OCI-LY3 (cell line): ENCODE data around the gene SLC35E3.

Experiments used
- H2AFZ ChIP-seq: fragments of 200-600, 300-600 bp; shearing (Covaris generic); 2 replicates; pipeline ENCODE4 v1.6.0; 2014; ENCODE audit warnings: antibody characterized with exemption, low read depth, low read length
- H3K27ac ChIP-seq: fragments of 200-600, 300-600 bp; sonication (generic); 2 replicates; pipeline ENCODE4 v1.5.1; 2014; ENCODE audit warnings: mild to moderate bottlenecking, low read length, moderate library complexity, mixed read lengths
- H3K27me3 ChIP-seq: fragments of 200-600, 300-600 bp; sonication (generic); 2 replicates; pipeline ENCODE4 v1.6.1; 2014; ENCODE audit warnings: low read depth, low read length, mixed read lengths
- H3K36me3 ChIP-seq: fragments of 200-600, 300-600 bp; sonication (generic); replicated peaks from 2 replicates; pipeline ENCODE3; 2014; ENCODE audit warnings: low read depth, low read length, mixed read lengths
- H3K4me1 ChIP-seq: fragments of 300-600, 200-600 bp; sonication (generic); 2 replicates; pipeline ENCODE4 v1.6.1; 2014; ENCODE audit warnings: low read length, mixed read lengths
- H3K4me2 ChIP-seq: fragments of 200-600, 300-600 bp; sonication (generic); 2 replicates; pipeline ENCODE4 v1.6.1; 2014; ENCODE audit warnings: low read length, mixed read lengths
- H3K4me3 ChIP-seq: fragments of 300-600, 200-600 bp; sonication (generic); 2 replicates; pipeline ENCODE4 v1.5.1; 2014; ENCODE audit warnings: antibody characterized with exemption, mild to moderate bottlenecking, low read length, moderate library complexity
- H3K79me2 ChIP-seq: fragments of 300-600, 200-600 bp; shearing (Covaris generic); 2 replicates; pipeline ENCODE4 v1.6.1; 2014; ENCODE audit warnings: mild to moderate bottlenecking, low read length, mixed read lengths
- H3K9ac ChIP-seq: fragments of 300-600, 200-600 bp; shearing (Covaris generic); 2 replicates; pipeline ENCODE4 v1.6.0; 2014; ENCODE audit warnings: mild to moderate bottlenecking, low read length, moderate library complexity
- H3K9me3 ChIP-seq: fragments of 200-600, 300-600 bp; shearing (Covaris generic); 2 replicates; pipeline ENCODE4 v1.6.1; 2014; ENCODE audit warnings: low read length, mixed read lengths; ENCODE audit not compliant: insufficient read depth
- H4K20me1 ChIP-seq: fragments of 200-600, 300-600 bp; sonication (generic); 2 replicates; pipeline ENCODE4 v1.6.1; 2016; ENCODE audit warnings: low read length, mixed read lengths; ENCODE audit not compliant: insufficient read depth
- CTCF ChIP-seq: fragments of 200-600, 300-600 bp; sonication (generic); IDR thresholded peaks from 2 replicates; pipeline ENCODE4 v1.5.1; 2014; ENCODE audit warnings: antibody characterized with exemption, low read length, low read depth
- EZH2phosphoT487 ChIP-seq: fragments of 200-600 bp; shearing (Covaris generic); IDR thresholded peaks from 2 replicates; pipeline ENCODE4 v1.6.1; 2018; ENCODE audit warnings: antibody characterized with exemption, mixed run types, low read depth

The SLC35E3 gene

GRCh38 chr12:68739891-68740290 lies 6.1 kb upstream of the SLC35E3 start:
- no peak overlapping the region for H2AFZ ChIP-seq
- no peak overlapping the region for H3K27ac ChIP-seq
- peaks cover 52% of the 10 kb centered on the region for H3K36me3 ChIP-seq
- no peaks in the 10 kb centered on the region for H3K4me1 ChIP-seq
- H3K9ac ChIP-seq, result no peak overlapping the region
- no peak for TF ChIP-seq CTCF
- no peak for TF ChIP-seq EZH2phosphoT487
- no peaks in the 10 kb centered on the region for H3K9me3 ChIP-seq
- no peak overlapping the region for H3K4me3 ChIP-seq
- H3K79me2 ChIP-seq, result no peaks in the 10 kb centered on the region
- H3K27me3 ChIP-seq, result no peaks in the 10 kb centered on the region
- no peaks in the 10 kb centered on the region for H4K20me1 ChIP-seq
- H3K4me2 ChIP-seq, result no peak overlapping the region

GRCh38 chr12:68743356-68743755 lies 2.6 kb upstream of the SLC35E3 start:
- peaks cover 29% of the 10 kb centered on the region for H3K36me3 ChIP-seq
- peaks cover 9% of the 10 kb centered on the region for H3K79me2 ChIP-seq
- no peak overlapping the region for H2AFZ ChIP-seq
- H3K4me1 ChIP-seq, result peaks cover 4% of the 10 kb centered on the region; the same call in 1 of the 2 replicates
- no peak overlapping the region for H3K9ac ChIP-seq
- H3K4me2 ChIP-seq, result no peak overlapping the region
- no peaks in the 10 kb centered on the region for H4K20me1 ChIP-seq
- H3K4me3 ChIP-seq, result no peak overlapping the region
- no peak overlapping the region for H3K27ac ChIP-seq
- TF ChIP-seq EZH2phosphoT487, result no peak
- TF ChIP-seq CTCF, result no peak
- H3K9me3 ChIP-seq, result no peaks in the 10 kb centered on the region
- H3K27me3 ChIP-seq, result no peaks in the 10 kb centered on the region

DNA sequence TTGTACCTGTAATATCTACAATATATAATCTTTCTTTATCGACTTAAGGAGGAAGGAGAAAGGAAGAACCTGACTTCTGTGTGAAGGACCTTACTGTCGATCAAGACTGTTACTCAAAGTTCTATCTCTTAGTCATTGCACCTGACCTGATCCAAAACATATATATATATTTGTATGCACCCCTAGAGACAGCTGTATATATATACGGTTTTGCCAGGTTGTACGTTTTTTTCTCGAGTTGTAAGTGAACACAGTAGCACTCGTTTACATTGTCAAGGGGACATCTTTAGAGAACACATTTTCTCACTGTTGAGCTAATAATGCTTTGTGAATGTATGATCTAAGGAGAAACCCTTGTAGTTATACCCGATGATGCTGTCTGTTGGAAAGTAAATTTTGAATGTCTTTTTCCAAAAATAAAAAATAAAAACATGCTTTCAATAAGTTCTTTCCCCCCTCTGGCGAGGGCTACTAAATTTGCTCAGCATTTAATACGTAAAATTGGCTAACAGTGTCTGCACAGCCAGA lies 536 bp upstream of the SLC35E3 start:
- Histone ChIP-seq H4K20me1 (no peaks in the 10 kb centered on the region; the same call in 1 of the 2 replicates), H3K9me3 (no peaks in the 10 kb centered on the region), H3K4me3 (peak overlapping the region; percentile 94), H2AFZ (peak overlapping the region; percentile 95), H3K79me2 (peaks cover 9% of the 10 kb centered on the region), H3K36me3 (peaks cover 10% of the 10 kb centered on the region), H3K9ac (peak overlapping the region; percentile 70), H3K27ac (peak overlapping the region; percentile 43), H3K4me1 (peaks cover 4% of the 10 kb centered on the region; the same call in 1 of the 2 replicates), H3K27me3 (no peaks in the 10 kb centered on the region), H3K4me2 (peak overlapping the region; percentile 86)
- TF ChIP-seq EZH2phosphoT487 (no peak), CTCF (no peak)

GRCh38 chr12:68746572-68747180 lies 700 bp downstream of the SLC35E3 start:
- H3K79me2 ChIP-seq, result peaks cover 9% of the 10 kb centered on the region
- H4K20me1 ChIP-seq, result no peaks in the 10 kb centered on the region; the same call in 1 of the 2 replicates
- H3K36me3 ChIP-seq, result peaks cover 7% of the 10 kb centered on the region
- H3K27me3 ChIP-seq, result no peaks in the 10 kb centered on the region
- no peak for TF ChIP-seq EZH2phosphoT487
- TF ChIP-seq CTCF, result no peak
- peak overlapping the region; percentile 80 for H2AFZ ChIP-seq
- H3K4me3 ChIP-seq, result peak overlapping the region; percentile 94
- peak overlapping the region; percentile 79 for H3K9ac ChIP-seq
- H3K4me1 ChIP-seq, result peaks cover 4% of the 10 kb centered on the region; the same call in 1 of the 2 replicates
- H3K9me3 ChIP-seq, result no peaks in the 10 kb centered on the region
- peak overlapping the region; percentile 86 for H3K4me2 ChIP-seq
- peak overlapping the region; percentile 31 for H3K27ac ChIP-seq
